HL-60/S4 treated with phorbol 12-myristate 13-acetate at 8.2 ng/mL for 4 days and 3 days (cell line): ENCODE results near the gene MESP2.

Experiments used
- in situ Hi-C: fragments of 300-500 bp; cut with MboI; formaldehyde crosslinking; loops from 2 replicates; pipeline ENCODE4 v1.15.0; 2022; ENCODE audit warnings: low sequenced_read_pairs

Gene MESP2

GRCh38 chr15:89797678-89798201 is 21.6 kb downstream of the MESP2 start:
- in situ Hi-C loops = no loop called here

- in situ Hi-C loops = no loop called here
Observed at GRCh38 chr15:89799011-89799911, 23.1 kb downstream of the MESP2 start.

GRCh38 chr15:89799918-89800498 is 23.9 kb downstream of the MESP2 start:
- in situ Hi-C loops = no loop called here

- in situ Hi-C loops = no loop called here
Observed at GRCh38 chr15:89801471-89802195, 25.5 kb downstream of the MESP2 start.

- in situ Hi-C loops = no loop called here
Observed at GRCh38 chr15:89802231-89802928, 26.2 kb downstream of the MESP2 start.

GRCh38 chr15:89802986-89803824 is 27.1 kb downstream of the MESP2 start:
- in situ Hi-C loops = no loop called here

- in situ Hi-C loops = no loop called here
Observed at GRCh38 chr15:89803941-89804800, 28.0 kb downstream of the MESP2 start.

- in situ Hi-C loops = no loop called here
Observed at GRCh38 chr15:89805241-89806209, 29.4 kb downstream of the MESP2 start.

GRCh38 chr15:89806210-89806558 is 30.1 kb downstream of the MESP2 start:
- in situ Hi-C loops = no loop called here

GRCh38 chr15:89806559-89807550 is 30.7 kb downstream of the MESP2 start:
- in situ Hi-C loops = no loop called here

GRCh38 chr15:89807689-89808088 is 31.6 kb downstream of the MESP2 start:
- in situ Hi-C loops = no loop called here

GRCh38 chr15:89808160-89808870 is 32.2 kb downstream of the MESP2 start:
- in situ Hi-C loops = no loop called here

GRCh38 chr15:89809093-89809786 is 33.1 kb downstream of the MESP2 start:
- in situ Hi-C loops = no loop called here

- in situ Hi-C loops = no loop called here
Observed at GRCh38 chr15:89809787-89810148, 33.6 kb downstream of the MESP2 start.

GRCh38 chr15:89810837-89811236 is 34.7 kb downstream of the MESP2 start:
- in situ Hi-C loops = no loop called here
